Measurements from ENCODE around the gene AGK. TPM values are rescaled to one million over a fixed set of nuclear protein-coding genes. Genes with fewer than 3 reads are reported as not detected.
A peak's percentile ranks its signal among the peaks of the same experiment; 100 is the strongest.

AGK gene, protein sequence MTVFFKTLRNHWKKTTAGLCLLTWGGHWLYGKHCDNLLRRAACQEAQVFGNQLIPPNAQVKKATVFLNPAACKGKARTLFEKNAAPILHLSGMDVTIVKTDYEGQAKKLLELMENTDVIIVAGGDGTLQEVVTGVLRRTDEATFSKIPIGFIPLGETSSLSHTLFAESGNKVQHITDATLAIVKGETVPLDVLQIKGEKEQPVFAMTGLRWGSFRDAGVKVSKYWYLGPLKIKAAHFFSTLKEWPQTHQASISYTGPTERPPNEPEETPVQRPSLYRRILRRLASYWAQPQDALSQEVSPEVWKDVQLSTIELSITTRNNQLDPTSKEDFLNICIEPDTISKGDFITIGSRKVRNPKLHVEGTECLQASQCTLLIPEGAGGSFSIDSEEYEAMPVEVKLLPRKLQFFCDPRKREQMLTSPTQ
- total RNA-seq (2014; rRNA removed; shearing (Covaris generic)), result 67.1 and 67.2 TPM in 2 replicates
- polyA plus RNA-seq (2015; cell fraction: cytosol; rRNA removed), result 58.4 and 66.0 TPM in 2 replicates
- polyA plus RNA-seq (2015; cell fraction: nucleus; rRNA removed), result 87.6 and 94.5 TPM in 2 replicates

DNA sequence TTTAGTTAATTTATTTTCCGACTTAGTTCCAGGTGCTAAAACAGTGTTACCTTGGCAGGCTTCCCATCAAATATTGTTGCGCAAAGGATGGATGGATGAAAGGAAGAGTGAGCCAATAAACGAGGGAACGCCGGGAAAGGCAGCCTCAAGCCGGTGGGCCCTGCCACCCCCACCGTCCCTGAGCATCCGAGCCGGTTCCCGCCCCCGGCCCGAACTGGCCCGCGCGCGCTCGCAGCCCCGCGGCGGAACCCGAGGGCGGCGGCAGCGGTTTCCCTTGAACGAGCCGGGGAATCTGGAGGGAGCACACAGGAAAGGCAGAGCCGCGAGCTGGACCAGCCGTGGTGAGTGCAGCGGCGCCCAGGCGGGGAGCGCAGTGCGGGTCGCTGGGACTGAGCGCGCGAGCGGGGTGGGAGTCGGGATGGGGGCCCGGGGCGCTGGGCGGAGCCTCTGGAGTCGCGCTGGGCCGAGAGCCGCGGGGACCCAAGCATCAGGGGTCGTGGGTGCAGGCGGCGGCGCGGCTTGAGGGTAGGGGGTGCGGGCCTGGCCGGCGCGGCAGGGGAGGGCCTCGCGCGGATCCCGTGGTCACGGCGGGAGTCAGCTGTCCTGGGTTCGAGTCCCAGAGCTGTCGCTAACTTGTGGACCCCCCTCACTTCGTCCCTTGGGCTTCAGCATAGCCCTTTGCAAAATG, at the start of gene AGK:
Gene AGK, plus strand, starts transcription at position 317 of the 688 bp plus-strand sequence. CDS start 4,057 bp downstream, outside the sequence.
- in situ Hi-C loops (cut with HindIII; ENCODE audit: low pct_unique_long_range_greater_than_20kb, low sequenced_read_pairs), result no loop called here
- DNase-seq (ENCODE audit: low read depth, low spot score), result peak; percentile 77

DNA sequence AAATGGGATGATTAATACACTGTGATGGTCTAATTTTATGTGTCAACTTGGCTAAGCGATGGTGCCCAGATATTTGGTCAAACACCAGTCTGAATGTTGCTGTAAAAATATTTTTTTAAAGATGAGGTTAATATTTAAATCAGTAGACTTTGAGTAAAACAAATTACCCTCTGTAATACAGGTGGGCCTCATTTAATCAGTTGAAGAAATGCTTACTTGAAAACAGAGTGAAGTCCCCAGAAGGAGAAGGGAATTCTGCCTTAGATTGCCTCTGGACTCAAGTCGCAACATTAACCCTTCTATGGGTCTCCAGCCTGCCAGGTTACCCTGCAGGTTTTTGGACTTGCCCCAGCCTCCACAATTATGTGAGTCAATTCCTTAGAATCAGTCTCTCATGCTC, 49.8 kb upstream of the AGK start:
- DNase-seq (ENCODE audit: low read depth, low spot score), result no peak
- in situ Hi-C loops (cut with HindIII; ENCODE audit: low pct_unique_long_range_greater_than_20kb, low sequenced_read_pairs), result no loop called here

DNA sequence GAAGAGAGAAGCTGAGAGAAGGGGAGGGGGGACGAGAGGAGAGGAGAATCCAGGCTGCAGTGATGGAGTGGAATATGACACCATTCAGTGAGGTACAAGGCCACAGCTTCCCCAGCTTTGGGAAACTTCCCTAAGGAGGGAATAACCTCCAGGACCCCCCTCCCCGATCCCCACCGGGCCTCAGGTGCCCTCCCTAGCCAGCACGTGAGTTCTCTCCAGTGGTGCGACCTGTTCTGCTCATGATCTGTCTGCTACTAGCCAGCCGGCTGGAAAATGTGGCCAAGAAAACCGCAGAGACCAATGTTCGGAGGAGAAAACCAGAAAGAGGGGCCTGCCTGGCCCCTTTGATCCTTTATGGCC, 39.9 kb upstream of the AGK start:
- in situ Hi-C loops (cut with HindIII; ENCODE audit: low pct_unique_long_range_greater_than_20kb, low sequenced_read_pairs), result no loop called here
- no peak for DNase-seq (ENCODE audit: low read depth, low spot score)

DNA sequence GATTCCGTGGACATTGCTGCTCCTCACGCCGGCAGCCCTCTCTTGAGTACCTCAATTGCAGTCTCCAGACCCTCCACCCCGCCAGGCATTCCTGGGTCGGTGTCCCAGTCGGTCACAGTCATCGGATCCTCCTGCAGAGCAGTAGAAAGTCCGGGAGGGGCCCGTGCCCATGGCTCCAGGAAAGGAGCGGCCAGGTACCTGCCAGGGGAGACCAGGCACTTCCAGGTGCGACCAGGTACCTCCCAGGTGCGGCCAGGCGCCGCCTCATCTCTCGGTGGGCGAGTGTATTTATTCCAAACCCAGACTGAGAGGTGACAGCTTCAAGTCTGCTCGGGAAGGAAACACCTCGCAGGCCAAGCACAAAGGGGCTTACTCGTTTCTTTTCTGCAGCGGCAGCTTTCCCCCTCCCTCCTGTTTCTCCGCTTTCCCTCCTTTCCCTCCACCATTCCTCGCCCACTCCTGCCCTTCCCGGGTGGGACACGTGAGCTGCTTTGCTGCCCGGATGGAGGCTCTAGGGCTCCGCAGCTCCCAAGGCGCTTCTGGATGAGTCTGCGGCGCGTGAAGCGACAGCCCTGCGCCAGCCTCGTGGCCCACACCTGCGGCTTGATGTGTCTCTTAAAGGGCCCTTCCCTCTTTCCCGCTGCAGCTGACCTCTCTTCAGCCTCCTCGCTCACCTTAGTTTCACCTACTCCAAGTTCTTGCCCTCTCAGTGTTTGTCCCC, 39.4 kb upstream of the AGK start:
- in situ Hi-C loops (cut with HindIII; ENCODE audit: low pct_unique_long_range_greater_than_20kb, low sequenced_read_pairs), result no loop called here
- no peak for DNase-seq (ENCODE audit: low read depth, low spot score)

DNA sequence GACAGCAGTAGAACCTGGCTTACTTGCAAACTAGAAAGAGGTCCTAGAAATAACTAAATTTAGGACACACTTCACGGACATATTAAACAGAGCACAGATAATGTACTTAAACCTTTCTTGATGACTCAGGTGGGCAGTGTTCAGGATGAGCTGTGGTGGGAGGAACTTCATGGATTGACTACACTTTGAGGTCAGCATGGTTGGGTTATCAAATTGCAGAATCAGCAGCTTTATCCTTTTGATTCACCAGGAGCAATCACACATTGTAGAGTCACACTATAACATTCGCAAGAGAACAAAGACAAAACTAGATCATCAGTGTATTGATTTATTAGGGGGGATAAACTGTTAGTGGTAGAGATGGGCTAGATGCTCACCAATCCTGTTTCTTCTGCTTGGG, 38.6 kb upstream of the AGK start:
- in situ Hi-C loops (cut with HindIII; ENCODE audit: low pct_unique_long_range_greater_than_20kb, low sequenced_read_pairs), result no loop called here

DNA sequence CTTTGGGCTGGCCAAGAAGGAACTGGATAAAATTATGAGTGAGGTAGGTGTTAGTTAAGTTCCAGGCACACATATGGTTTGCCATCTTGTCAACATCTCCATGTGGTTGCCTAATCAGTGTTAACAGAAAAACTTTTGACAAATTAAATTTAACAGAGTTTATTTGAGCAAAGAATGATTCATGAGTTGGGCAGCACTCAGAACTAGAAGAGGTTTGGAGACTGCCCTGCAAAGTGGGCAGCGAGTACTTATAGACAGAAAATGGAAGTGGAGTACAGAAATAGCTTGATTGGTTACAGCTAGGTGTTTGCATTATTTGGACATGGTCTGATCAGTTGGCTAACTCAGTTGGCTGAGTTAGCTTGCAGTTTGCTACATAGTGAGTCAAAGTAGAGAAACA, 37.5 kb upstream of the AGK start:
- in situ Hi-C loops (cut with HindIII; ENCODE audit: low pct_unique_long_range_greater_than_20kb, low sequenced_read_pairs), result no loop called here
- DNase-seq (ENCODE audit: low read depth, low spot score), result no peak

More for the DNA sequence above, 38.6 kb upstream of the AGK start:
- DNase-seq (ENCODE audit: low read depth, low spot score), result no peak

DNA sequence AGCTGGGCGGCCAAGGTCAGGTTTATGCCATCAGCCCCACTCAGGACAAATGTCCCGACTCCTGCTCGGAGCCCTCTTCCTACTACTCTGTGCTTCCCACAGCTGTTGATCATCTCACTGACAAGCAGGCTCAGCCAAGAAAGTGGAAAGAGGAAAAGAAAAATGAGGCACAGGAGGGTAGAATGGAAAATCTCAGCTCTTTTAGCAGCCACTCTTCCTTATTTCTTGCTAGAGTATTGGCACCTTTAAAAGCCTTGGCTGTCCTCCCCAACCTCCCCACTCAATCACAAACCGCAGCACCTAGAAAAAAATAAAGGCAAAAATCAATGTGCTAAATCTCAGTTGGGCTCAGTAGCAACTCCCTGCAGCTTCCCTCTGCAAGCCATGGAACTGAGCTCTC, 35.3 kb upstream of the AGK start:
- DNase-seq (ENCODE audit: low read depth, low spot score), result no peak
- in situ Hi-C loops (cut with HindIII; ENCODE audit: low pct_unique_long_range_greater_than_20kb, low sequenced_read_pairs), result no loop called here

DNA sequence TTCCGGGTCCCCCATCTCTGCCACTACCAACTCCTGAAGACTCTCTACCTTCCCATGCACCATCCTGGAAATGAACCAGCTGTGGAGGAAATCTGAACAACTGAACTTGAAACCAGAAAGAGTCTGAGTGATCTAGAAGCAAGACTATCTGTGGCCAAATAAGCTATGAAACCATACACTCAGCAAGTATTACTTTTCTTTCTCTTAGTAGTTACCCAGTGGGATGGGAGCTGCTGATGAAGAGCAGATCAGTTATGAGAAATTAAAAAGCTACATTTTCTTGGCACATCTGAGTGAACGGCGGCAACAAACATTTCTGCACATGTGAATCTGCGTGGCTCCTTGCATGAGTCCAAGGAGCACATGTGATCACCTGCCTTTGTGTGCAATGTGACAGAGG, 31.6 kb upstream of the AGK start:
- in situ Hi-C loops (cut with HindIII; ENCODE audit: low pct_unique_long_range_greater_than_20kb, low sequenced_read_pairs), result no loop called here

DNA sequence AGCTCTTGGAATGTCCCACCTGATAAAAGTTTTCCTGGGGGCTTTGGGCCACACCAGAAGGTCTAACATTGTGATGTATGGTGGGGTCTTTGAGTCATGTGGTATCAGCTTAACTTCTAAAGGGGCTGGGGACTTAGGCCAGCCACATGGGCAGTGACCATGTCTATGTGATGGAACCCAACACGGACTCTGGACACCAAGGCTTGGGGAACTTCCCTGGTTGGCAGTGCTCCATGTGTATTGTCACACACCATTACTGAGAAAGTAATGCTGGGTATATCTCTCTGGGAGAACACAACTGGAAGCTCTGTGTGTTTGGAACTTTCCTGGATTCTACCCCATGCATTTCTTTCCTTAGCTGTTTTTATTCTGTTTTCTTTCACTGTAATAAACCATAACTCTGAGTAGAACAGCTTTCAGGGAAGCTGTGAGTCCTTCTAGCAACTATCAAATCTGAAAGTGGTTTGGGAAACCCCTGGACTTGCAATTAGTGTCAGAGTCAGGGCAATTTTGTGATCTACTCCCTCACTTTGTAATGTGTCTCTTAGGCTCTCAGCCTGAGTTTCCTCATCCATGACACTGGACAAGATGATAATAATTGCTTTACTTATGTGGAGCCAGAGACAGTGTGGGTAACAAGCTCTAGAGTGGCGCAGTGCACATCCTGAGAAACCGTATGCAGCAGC, 28.4 kb upstream of the AGK start:
- in situ Hi-C loops (cut with HindIII; ENCODE audit: low pct_unique_long_range_greater_than_20kb, low sequenced_read_pairs), result no loop called here
- no peak for DNase-seq (ENCODE audit: low read depth, low spot score)

More for the DNA sequence above, 31.6 kb upstream of the AGK start:
- DNase-seq (ENCODE audit: low read depth, low spot score), result no peak

DNA sequence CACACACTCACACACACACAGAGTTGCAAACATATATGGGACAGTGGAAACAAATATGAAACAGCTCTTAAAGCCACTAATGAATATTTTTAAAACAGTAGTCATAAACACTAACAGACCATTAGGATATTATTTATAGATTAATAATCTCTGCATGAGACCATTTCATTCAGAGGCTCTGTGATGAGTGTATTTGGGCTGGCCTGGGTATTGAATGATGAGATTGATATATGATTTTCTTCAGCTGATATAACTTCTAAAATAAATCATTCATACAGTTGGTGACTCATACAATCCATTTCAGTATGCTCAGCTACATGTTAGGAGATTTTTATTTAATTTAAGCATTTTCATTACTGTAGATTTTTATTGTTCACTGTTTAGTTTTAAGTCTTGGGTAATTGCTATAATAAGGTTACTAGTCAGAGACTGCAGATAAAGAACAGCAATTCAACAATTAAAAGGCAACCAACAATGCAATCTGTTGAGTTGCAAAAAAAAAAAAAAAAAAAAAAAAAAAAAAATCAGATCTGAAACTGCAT, 25.2 kb upstream of the AGK start:
- DNase-seq (ENCODE audit: low read depth, low spot score), result no peak
- in situ Hi-C loops (cut with HindIII; ENCODE audit: low pct_unique_long_range_greater_than_20kb, low sequenced_read_pairs), result loop anchor here (25.0 kb wide), 1 partner anchor 514 kb away; the partner anchor contains the start of gene MRPS33

DNA sequence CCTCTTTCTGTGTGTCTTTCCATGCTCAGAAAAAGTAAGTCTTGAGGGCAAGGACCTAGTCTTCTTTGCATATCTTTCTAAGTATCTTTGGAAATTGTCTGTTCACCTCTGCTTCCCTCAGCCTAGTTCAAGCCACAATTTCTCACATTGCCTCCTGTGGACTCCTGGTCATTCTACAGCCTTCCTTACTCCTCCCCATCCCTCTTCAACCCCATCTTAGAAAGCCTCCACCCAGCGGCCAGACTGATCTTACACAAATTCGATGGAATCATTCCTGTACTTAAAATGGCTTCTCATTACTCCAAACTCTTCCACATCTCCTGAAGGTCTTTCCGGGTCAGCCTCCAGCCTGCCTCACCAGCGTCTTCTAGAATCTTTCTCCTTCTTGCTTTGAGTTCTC, 24.1 kb upstream of the AGK start:
- in situ Hi-C loops (cut with HindIII; ENCODE audit: low pct_unique_long_range_greater_than_20kb, low sequenced_read_pairs), result loop anchor here (25.0 kb wide), 1 partner anchor 515 kb away; the partner anchor contains the start of gene MRPS33

DNA sequence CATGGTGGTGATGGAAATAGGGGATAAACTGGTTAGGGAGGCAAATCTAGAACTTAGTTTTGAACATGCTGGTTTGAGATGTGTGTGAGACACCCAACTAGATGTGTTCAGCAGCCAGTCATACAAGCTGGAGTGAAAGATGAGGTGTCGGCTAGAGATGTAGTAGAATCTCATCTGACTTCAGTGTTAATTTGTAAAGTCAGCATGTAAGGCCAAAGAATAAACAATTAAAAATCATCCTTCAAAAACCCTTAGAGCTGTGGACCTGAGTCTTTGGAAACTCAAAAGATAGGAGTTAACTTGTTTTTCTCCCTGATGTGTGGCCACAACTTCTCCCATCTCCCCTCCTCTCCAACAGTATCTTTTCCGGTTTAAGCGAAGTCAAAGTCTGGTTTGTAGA, 22.8 kb upstream of the AGK start:
- in situ Hi-C loops (cut with HindIII; ENCODE audit: low pct_unique_long_range_greater_than_20kb, low sequenced_read_pairs), result loop anchor here (25.0 kb wide), 1 partner anchor 516 kb away; the partner anchor contains the start of gene MRPS33
- no peak for DNase-seq (ENCODE audit: low read depth, low spot score)

More for the DNA sequence above, 24.1 kb upstream of the AGK start:
- peak; percentile 33 for DNase-seq (ENCODE audit: low read depth, low spot score)

DNA sequence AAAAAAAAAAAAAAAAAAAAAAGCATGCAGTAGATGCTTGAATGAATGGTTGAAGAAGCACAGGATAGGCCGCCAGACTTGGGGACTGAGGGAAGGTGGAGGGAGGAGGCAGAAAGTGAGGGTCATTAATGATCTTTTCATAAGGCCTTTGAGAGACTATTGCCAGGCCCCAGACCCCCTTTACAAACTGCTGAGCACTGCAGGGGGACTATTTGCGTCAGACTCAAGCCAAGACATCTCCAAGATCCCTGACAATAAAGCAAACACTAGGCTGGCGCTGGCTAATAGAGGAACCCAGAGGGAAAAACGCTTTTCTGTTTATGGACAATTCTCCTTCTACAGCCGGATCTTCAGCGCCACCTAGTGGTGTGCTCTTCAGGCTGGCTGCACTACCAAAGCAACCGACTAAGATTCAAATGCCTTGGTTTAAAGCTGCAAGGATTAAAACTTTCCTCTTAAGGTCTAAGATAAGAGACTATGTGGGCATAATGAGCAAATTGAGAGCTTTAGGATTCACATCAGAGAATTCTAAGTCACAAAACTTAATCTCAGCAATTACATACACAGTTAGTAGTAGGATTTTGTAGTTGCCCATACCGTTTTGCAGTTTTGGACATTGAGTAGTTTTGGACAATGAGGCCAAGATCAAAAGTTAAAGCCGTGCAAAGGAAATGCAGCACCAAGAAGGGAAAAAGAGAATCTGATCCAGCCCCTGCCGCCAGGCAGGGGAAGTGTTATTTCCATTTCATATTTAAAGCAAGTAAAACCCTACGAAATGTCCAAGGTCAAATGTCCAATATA, 17.9 kb upstream of the AGK start:
- peak; percentile 89 for DNase-seq (ENCODE audit: low read depth, low spot score)
- in situ Hi-C loops (cut with HindIII; ENCODE audit: low pct_unique_long_range_greater_than_20kb, low sequenced_read_pairs), result loop anchor here (25.0 kb wide), 1 partner anchor 521 kb away; the partner anchor contains the start of gene MRPS33

DNA sequence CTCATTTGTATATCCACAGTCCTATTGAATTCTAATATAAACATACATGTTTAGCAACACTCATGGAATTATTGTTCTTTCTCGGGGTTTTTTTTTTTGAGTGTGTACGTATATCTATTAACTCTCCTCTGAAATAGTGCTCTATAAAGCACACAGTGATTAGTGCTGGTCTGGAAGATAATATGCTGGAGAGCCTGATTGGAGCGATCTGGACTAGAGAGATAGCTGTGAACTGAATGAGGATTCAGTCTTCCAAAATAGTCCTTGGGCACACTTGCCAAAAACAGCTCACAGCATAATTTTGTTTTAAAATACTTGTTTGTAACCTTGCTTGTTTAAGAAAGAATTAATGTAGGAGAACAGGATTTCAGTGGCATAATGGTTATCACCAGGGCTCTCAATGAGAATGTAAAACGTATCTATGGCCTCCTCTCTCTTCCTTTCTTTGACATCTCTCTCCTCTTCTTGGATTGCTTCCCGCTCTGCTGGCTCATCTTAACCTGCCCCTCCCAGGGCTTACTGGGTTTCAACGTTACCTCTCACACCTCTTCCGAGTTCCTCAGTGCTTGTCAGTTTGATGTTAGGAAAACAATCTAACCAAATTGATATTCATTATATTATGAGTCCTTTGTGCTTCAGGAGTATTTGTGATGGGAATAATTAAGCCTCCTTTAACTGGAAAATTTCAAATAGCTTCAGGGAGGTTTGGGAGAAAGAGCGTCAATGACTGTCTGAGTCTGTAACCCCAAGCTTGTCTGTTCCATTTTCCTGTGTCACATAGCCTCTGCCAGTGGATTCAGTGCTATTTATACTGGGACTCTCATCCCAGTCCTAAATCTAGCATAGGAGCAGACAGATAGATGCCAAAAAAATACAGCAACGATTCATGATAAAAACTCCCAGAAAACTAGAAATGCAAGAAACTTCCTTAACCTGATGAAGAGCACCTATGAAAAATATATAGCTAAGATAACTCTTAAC, 16.2 kb upstream of the AGK start:
- DNase-seq (ENCODE audit: low read depth, low spot score), result no peak
- in situ Hi-C loops (cut with HindIII; ENCODE audit: low pct_unique_long_range_greater_than_20kb, low sequenced_read_pairs), result loop anchor here (25.0 kb wide), 1 partner anchor 523 kb away; the partner anchor contains the start of gene MRPS33

DNA sequence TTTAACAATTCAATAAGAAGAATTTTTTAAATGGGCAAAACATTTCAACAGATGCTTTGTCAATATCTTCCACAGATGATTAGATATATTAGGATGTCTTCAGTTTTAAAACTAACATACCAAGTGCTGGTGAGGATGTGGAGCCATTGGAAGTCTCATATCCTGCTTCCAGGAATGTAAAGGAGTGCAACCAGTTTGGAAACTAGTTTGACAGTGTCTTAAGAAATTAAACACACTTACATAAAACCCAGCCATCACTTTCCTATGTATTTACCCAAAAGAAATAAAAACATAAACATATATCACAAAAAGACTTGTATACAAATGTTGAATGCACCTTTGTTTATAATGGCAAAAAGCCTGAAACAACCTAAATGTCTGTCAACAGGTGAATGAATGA, 13.3 kb upstream of the AGK start:
- in situ Hi-C loops (cut with HindIII; ENCODE audit: low pct_unique_long_range_greater_than_20kb, low sequenced_read_pairs), result loop anchor here (25.0 kb wide), 1 partner anchor 526 kb away; the partner anchor contains the start of gene MRPS33

More for the DNA sequence above, 13.3 kb upstream of the AGK start:
- DNase-seq (ENCODE audit: low read depth, low spot score), result no peak
